K562 (cell line): ENCODE results near the gene SAMM50. TPM values are rescaled to one million over a fixed set of nuclear protein-coding genes. Genes with fewer than 3 reads are reported as not detected.

Experiments used
- CHD7 ChIP-seq: fragments of 200-600 bp; sonication (generic); IDR thresholded peaks from one replicate; pipeline ENCODE4 v1.6.1; 2012; ENCODE audit warnings: mild to moderate bottlenecking, low read depth, low read length, inconsistent platforms
- polyA plus RNA-seq, 8 experiments: library from polyadenylated mRNA; depleted of rRNA in 4 of 8; stranded (reverse) in 5 of 8; unstranded in 3 of 8; fragments of >200 nt; fragmentation: Nextera tagmentation in 2 of 8; fragmentation: Illumina TruSeq in 1 of 8; extraction: Ambion mirVana in 2 of 8; extraction: Trizol in 1 of 8; gene quantifications; 2 replicates each; pipeline versions ENCODE4 v1.2.1 to v1.2.3, GENCODE V29; 2011 to 2014; ENCODE audit warnings: inconsistent platforms in 1 of 8, missing spikeins in 1 of 8
- total RNA-seq, 7 experiments: library from RNA; depleted of rRNA in 6 of 7; stranded (reverse); fragments of >200 nt in 6 of 7; fragmentation: Illumina TruSeq in 2 of 7; extraction: Trizol in 2 of 7; gene quantifications; 2 replicates each; pipeline versions ENCODE4 v1.2.1 to v1.2.3, GENCODE V29; 2011 to 2021; ENCODE audit warnings: low replicate concordance in 1 of 7

Gene SAMM50
- total and polyA plus RNA-seq, 9 of the 15 experiments (the other 6 are each of a cell fraction or from before 2014, with no cell fraction given) = 14.6 to 49.3 (median 38.1) TPM

- TF ChIP-seq CHD7 = no peak
Observed at GRCh38 chr22:43994416-43994815, 39.2 kb downstream of the SAMM50 start (continued).
